Measurements from ENCODE around the gene PKIB.
A peak's percentile ranks its signal among the peaks of the same experiment; 100 is the strongest.
"Not testable (repeated sequence)": the region's sequence is repeated elsewhere in the genome, so short reads cannot be mapped to it uniquely, and the experiment has no call there.

The PKIB gene

DNA sequence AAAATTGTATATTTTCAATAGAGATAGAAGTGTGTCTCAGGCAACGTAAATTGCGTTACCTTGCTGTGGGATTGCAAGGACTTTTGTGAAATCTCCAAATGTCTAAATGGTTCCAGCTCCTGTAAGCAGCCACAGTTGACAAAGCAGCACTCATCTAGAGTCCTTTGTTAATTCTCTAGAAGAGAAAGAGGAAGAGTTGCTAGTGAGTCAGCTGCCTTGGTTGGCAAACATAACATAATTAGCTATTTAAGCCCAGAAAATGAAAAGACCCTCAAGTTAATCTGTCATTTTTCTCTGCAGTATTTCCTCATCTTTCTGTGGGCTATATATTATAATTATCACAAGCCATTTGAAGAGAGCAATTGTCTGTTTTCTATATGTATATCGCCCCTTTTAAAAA, 102.9 kb downstream of the PKIB start:
- no peak for DNase-seq

DNA sequence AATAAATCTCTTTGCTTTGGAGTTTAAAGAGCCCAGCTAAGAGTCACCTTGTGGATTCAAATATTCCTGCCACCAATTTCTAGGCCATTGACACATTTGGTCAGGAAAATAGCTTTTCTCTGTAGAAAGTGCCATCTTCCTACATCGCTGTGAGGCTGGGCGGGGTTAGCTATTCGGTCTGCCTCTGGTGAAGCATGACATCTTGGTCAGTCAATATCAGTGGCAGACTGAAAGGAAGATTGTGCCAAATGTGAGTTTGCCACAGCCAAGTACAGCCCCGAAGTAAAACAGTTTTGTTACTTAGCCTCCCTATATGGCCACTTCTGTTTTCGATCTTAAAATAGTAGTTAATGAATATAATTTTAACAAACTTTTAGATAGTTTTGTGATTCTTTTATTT, 103.9 kb downstream of the PKIB start:
- no peak for DNase-seq

DNA sequence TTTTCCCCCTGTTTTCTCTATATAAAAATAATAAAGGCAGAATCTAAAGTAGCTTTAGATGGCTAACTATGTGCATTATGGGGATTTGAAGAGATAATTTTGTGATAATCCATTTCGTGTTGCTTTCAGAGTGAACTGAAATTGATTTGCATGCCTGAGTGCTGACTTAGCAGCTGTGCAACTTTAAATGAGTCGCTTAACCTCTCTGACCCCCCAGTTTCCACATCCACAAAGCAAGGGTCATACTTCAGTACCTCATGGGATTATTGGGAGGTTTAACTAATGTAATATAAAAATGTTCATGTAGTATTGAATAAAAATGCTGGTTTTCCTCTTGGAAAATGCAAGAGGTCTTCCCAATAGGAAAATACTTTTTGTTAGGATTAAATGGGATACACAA, 105.5 kb downstream of the PKIB start:
- no peak for DNase-seq

DNA sequence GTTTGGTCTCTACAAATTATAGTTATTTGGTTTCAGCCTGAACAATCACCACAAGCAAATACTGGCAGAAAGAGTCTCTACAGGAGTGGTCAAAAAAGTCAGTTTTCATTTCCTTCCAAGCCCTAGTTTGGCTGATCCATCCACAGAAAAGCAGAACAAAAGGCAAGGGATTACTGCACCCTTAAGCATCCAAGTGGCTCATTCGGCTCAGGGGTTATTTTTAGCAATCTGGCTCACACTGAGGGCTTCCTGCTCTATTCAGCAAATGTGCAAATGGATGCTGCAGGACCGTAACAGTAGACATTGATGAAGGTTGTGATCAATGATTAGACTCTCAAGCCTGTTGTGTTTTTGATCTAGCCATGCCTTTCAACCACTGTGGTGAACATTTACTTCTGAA, 107.1 kb downstream of the PKIB start:
- no peak for DNase-seq

DNA sequence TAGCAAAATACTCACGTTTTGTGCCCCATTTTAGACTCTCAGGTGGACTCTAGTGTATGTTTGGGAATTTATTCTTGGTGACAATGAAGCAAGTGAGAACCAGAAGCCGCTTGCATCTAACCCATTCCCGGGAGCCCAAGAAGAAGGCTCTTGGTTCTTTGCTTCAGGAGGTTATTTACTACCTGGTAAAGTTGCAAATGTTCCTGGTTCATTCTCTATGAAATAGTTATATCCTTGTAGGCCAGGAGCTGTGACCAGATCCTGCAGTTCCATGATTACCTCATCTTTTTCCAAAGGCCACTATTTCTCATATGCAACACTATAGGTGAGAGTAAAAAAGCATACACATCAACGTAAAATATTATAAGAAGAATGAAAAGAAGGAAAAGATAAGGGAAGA, 108.4 kb downstream of the PKIB start:
- no peak for DNase-seq

DNA sequence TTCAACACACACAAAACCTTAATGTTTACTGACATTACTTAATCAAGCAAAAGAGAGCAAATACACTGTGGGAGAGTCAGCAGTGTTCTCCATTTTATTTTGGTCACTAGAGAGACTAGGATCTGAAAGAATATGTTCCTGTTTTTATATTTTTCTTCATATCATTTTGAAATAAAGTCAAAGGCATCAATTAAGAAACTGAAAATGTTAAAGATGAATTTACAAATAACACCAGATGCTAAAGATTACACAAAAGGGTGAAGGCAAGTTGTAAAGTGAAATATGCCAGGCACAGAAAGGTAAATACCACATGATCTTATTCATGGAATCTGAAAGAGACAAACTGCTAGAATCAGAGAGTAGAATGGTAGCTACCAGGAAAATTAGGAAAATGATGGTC, 109.0 kb downstream of the PKIB start:
- no peak for DNase-seq

DNA sequence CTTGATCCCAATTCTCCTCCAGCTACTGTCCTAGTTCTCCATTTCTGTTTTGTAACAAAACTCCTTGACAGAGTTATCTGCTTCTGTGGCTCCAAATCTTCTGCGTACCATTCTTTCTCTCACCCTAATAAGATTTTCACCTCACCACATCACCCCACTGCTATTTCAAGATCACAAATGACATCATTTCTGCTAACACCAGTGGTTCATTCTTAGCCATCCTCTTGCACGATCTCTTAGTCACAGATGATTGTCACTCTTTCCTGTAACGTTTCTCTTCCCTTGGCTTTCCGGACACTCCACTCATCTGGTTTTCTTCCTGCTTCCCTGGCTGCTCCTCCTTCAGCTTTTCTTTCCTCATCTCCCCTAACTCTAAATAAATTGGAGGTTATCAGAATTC, 112.5 kb downstream of the PKIB start:
- DNase-seq, result no peak

DNA sequence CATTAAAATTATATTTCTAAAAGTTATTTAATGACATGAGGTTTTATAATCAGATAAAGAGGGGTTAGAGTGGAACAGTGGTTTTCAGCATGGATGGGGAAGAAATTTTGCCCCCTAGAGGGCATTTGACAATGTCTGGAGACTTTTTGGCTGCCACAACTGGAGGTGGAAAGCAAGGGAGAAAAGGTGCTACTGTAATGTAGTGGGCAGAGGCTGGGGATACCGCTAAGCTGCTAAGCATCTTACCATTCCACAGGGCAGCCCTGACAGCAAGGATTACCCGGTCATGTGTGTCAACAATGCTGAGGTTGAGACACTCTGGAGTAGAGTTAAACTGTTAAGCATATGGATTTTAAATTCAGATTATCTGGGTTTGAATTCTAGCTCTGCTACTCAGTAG, 116.4 kb downstream of the PKIB start:
- no peak for DNase-seq

DNA sequence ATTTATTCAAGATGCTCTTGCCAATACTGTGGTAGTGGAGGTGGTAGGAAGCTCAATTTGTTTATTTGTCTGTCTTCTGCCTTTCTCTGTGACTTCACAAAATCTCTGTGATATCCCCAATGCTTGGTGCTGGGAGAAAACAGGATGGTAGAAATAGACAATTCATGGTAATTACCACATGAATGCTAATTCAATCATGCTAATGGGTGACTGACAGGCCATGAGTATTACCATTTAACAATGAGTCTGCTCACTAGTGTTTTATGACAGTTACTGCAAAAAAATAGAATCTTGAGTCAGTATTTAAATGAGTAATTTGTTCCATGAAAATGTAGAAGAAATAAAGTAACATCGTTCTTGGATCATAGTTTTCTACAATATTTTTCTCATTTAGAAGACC, 117.0 kb downstream of the PKIB start:
- no peak for DNase-seq

DNA sequence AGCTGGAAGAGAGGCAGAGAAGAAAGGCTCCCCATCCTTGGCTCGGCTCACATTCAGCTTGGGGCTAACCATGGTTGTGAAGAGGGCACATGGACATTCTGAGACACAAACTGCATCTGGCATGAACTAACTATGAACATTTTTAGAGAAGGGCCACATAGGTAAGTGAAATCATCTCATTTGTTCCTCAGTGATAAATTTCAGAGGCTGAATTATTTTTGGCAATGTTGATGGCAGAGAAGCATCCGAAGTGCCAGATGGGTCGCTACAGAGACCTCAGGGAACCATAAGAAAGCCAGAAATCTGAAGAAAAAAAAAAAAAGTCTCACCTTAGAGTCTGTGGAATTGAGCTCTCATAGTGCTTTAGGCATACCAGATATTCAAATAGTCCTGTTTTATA, 120.1 kb downstream of the PKIB start:
- no peak for DNase-seq

DNA sequence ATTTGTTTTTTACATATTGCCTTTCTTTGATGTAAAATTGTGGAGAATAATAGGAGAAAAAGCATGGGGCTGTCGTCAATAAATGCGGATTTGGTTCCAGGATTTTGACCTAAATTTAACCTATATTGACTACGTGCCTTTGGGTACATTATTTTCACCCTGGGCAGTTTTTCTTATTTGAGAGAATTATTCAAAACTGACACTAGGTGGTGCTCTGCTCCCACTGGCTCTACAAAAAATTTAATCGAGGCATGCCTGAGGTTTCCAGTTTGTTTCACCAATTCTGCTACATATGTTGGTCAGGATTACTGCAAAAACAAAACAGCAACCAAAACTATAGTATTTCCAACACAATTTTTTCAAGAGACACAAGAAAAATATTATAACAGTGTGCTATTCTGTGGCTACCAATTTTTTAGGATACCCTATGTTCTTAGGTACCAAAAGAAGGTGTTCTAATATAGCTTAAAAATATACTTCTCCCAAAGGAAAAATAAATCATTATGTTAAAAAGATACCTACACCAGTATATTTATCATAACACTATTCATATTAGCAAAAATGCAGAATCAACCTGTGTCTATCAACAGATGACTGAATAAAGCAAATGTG, 120.7 kb downstream of the PKIB start:
- DNase-seq, result no peak

DNA sequence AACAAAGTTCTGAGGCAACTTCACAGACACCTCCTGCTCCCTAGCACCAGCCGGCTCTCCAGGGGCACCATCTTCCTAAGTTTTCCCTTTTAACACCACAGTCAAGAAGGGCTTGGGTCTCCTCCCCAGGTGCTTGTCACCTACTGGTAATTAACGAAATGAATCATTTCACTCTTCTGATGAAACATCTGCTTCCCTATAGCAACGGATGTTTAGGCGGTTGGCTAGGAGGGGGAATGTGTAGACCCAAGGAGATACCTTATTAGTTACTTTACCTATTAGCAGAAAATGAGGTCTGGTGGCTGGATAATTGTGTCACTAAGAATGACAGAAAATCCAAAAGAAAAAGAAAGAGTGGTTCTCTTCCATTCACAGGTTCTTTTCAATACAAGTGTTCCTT, 123.1 kb downstream of the PKIB start:
- no peak for DNase-seq

DNA sequence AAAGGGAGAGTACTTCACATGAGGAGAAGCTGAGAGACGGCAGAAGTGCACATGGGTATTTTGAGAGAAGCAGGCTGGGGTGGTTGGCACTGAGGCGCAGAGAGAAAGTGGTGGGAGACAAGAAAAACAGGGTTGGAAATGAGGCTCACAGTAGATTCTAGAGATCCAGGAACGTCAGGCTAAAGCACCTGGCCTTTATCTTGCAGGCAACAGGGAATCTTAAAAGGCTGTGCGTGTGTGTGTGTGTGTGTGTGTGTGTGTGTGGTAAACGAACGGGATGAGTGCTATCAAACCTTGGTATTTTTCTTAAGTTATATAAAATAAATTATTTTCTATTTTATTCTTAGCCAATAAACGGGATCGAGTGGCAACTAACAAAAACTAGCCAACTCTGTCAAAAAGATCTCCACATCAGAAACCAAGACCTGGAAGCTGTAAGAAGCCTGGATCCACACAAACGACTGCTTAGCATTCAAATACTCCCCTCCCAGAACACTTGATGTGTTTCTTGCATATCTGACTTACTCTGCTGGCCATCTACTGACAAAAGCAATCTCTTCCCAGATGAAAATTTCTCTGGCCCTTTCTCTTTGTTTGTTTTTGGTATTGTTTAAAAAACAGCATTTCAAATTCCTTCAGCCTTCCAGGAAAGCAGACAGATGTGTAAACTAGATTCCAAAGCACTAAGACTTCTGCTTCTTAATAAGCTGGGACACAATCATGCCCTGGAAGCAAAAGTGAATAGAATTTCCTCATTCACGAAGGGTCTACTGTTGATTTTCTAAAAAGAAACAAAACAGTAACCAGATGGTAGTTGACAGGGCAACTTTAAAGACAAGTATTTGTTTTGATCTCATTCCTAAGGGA, 124.6 kb downstream of the PKIB start:
- DNase-seq, result no peak

DNA sequence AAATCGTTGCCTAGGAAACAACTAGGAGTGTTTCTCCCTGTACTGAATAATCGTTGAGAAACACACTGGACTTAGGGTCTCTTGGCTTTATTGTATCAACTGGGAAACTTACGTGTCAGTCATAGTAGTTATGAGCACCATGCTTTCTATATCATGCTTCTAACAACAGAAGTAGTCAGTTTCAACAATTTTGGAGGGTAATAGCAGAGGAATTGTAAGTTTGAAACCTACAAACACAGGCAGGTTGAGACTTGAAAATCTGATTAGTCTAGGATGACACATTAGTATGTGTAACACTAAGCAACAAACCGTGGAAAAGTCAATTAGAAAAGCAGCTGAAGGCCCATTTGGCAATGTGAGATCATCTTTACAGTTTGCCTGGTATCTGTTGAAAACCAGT, 125.4 kb downstream of the PKIB start:
- DNase-seq, result no peak

DNA sequence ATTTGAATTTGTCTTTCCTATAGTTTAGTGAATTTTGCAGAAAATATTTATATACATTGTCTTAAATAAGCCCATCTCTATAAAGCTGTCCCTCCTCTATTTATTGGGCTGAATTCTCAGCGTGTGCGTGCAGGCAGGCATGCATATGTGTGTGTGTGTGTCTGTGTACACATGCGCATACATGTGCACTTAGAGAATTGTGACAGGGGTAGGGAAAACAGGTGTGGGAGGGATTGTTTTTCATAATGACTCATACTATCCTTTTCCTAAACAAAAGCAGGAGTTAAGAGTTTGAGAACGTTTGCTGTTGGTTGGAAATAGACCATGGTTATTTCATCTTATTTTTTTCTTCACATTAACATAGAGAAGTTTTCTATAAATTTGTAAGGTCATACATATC, 126.0 kb downstream of the PKIB start:
- no peak for DNase-seq

DNA sequence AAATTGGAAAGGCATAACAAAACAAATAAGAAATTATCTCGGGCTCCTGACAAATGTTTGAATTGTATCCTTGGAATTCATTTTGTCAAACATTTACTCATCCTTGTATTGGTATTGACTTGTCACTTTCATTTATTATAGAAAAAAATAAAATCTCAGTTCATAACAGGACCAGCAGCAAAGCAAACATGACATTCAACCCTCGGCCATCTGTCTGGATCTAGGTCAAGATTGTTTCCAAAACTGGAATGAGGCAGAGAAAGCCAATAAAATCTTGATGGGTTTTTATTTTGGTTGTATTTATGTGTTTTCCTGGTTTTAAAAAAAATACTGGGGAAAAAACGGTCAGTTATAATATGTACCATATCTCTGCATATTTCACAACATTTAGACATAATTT, 126.4 kb downstream of the PKIB start:
- DNase-seq, result no peak

DNA sequence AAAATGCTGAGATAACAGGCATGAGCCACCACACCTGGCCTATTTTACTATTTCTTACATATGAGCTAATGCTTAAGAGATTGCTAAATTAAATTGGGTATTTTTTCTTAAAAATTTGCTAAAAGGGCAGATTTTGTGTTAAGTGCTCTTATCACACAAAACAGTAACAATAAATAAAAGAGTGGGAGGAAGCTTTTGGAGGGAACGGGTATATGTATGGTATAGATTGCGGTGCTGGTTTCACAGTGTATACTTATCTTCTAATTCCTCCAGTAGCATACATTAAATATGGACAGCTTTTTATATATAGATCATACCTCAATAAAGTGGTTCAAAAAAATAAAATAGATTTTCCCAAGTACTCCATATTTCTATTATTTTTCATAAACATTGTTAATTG, 129.9 kb downstream of the PKIB start:
- DNase-seq, result no peak

DNA sequence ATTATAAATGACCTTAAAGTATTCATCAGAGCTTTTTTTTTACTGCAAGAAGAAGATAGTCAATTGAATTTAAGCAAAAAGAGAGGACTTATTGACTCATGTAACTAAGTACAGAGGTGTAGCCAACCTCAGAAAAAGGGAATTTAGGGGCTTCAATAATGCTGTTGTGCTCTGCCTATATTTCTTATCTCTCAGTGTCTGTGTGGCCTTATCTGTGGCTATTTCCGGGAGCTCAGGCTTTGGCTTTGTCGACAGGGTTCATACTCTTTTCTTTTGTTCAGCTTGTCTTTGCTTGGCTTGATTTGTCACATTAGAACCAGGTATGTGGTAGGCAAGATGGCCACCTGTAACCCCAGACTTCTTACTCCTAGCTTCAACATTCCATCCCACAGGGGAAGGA, 130.7 kb downstream of the PKIB start:
- DNase-seq, result no peak

DNA sequence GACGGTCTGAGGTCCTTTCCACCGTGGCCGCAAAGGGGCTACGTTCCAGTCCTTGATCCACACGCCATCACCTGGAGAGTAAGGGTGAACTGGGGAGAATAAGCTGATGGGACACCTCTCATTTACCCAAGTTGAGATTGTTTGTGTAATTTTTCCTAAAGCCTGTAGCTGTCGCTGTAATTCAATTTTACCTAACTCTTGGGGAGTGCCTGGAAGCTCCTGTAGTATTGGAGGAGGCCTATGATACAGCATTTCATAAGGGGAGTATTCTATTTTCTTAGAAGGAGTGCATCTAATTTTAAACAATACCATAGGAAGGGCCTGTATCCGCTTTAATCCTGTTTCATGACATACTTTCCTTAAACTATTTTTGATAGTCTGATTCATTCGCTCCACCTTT, 134.0 kb downstream of the PKIB start:
- DNase-seq, result not testable (repeated sequence)

DNA sequence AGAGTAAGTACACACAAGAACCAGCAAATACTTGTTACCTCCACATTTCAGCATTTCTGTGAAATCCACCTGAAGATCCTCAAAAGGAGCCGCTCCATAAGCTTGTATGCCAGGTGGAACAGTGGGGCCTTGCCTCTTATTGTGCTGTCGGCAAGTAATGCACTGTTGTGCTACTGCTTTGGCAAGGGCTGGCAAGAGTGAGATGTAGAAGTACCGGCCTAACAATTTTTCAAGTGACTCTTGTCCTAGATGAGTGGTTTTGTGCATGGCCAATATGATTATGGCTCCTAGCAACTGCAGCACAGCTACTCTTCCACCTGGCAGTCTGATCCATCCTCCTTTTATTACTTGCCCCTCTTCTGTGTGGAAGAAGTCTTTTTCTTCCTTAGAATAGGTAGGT, 134.7 kb downstream of the PKIB start:
- DNase-seq, result not testable (repeated sequence)

DNA sequence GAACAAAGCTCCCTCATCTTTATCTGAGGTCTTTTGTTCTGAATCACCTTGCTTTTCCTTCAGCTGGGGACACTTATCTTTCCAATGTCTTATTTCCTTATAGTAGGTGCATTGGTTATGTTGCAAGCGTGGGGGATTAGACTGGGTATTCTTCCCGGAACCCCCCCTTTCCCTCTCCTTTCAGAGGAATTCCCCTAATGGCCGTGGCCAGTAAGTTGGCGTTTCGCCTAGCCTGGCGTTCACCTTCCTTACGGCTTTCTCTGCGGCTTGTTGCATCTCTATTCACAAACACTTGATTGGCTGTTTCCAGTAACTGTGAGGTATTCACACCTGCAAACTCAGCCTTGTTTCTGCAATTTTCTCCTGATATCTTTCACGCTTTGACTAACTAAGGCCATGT, 136.5 kb downstream of the PKIB start:
- DNase-seq, result no peak

DNA sequence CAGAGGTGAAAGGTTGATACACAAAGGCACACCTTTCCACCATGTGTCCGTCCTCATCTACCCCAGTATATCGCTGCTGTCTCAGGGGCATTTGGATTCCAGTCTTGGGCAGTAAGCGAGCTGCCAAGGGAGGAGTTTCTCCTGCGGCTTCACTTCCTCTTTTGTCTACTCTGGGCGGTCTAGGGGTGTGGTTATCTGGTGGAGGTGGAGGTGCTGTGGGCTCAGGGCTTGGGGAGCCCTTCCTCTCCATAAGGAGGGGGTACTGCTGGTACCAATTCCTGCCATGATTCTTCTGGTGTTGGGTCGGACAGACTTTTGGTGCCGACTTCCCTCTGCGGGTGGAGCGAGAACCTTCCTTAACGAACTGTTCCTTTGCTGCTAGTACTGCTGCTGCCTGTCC, 137.4 kb downstream of the PKIB start:
- peak; percentile 66 for DNase-seq

DNA sequence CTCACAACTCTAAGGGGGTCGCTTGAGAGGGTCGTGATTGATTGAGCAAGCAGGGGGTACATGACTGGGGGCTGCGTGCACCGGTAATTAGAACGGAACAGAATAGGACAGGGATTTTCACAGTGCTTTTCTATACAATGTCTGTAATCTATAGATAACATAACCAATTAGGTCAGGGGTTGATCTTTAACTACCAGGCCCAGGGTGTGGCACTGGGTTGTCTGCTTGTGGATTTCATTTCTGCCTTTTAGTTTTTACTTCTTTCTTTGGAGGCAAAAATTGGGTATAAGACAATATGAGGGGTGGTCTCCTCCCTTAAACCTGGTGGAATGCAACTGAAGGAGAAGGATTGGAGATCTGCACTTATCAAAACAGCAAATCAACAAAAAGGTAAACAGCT, 138.7 kb downstream of the PKIB start:
- not testable (repeated sequence) for DNase-seq

DNA sequence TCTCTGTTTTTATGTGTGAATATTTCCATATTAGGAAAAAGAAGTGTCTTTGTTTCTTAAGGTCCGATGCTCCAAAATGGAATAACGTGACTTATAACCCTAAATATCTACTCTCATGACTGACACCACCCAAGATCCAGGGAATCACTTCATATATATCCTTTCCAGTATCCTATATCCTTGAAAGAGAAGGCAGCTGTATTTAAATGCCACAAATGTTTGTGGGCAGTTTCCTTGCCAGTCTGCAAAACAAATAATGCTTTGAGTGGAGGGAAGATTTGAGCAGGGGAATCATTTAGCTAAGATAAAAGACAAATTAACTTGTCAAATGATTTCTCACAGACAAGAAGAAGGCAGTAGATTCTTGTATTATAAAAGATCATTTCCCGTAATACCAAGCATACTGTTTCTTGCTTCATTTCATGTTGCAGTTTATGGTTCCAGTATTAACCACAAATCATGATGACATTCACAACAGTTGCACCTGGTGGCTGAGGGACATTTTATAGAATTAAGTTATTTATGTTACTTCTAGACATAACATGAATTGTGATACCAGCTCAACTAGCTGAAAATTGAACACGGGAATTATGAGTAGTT, 139.3 kb downstream of the PKIB start:
- no peak for DNase-seq

DNA sequence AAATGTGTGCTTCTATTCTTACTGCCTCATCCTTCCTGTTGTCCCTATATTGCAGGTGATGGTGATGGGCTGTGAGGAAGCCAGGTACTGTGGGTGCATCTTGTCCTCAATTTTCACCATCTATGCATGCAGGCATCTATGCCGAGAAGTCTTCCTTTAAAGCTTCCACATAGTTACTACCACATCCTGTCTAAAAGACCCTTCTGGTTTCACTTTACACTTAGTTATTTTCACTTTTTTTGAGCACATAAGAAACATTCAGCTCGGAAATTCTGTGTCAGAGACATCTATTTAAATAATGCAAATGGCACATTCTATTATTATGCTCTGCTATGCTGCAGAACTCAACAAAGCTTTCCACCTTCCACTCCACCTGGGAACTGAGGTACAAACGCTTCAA, 141.1 kb downstream of the PKIB start:
- no peak for DNase-seq
